Measurements from ENCODE around the gene EEF1G.

- TF ChIP-seq, protein P1, sequence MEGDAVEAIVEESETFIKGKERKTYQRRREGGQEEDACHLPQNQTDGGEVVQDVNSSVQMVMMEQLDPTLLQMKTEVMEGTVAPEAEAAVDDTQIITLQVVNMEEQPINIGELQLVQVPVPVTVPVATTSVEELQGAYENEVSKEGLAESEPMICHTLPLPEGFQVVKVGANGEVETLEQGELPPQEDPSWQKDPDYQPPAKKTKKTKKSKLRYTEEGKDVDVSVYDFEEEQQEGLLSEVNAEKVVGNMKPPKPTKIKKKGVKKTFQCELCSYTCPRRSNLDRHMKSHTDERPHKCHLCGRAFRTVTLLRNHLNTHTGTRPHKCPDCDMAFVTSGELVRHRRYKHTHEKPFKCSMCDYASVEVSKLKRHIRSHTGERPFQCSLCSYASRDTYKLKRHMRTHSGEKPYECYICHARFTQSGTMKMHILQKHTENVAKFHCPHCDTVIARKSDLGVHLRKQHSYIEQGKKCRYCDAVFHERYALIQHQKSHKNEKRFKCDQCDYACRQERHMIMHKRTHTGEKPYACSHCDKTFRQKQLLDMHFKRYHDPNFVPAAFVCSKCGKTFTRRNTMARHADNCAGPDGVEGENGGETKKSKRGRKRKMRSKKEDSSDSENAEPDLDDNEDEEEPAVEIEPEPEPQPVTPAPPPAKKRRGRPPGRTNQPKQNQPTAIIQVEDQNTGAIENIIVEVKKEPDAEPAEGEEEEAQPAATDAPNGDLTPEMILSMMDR (IDR thresholded peaks at IDR 0.05; ENCODE audit: low read length) = no peak
- no peak for TF ChIP-seq EZH2 (optimal IDR thresholded peaks at IDR 0.05; ENCODE audit: low read depth, low read length)
Observed at GRCh38 chr11:62512961-62513360, 60.7 kb downstream of the EEF1G start.
